HFFc6 (cell line): ENCODE results near the gene CFL2. TPM values are rescaled to one million over a fixed set of nuclear protein-coding genes. Genes with fewer than 3 reads are reported as not detected.

ENCODE experiments used
- DNase-seq: peaks from one replicate; pipeline ENCODE4 v3.0.0-alpha.2; 2018
- H3K27ac Mint-ChIP-seq: 2 replicates; pipeline ENCODE4 v1.8.0; 2020; ENCODE audit warnings: mild to moderate bottlenecking, mixed read lengths
- H3K27me3 Mint-ChIP-seq: 2 replicates; pipeline ENCODE4 v1.8.0; 2021; ENCODE audit warnings: mild to moderate bottlenecking, moderate library complexity, mixed read lengths; ENCODE audit not compliant: insufficient read depth
- H3K36me3 Mint-ChIP-seq: 2 replicates; pipeline ENCODE4 v1.8.0; 2021; ENCODE audit warnings: low read depth, mixed read lengths
- H3K4me1 Mint-ChIP-seq: 2 replicates; pipeline ENCODE4 v1.8.0; 2020; ENCODE audit warnings: low read depth, mixed read lengths
- H3K4me3 Mint-ChIP-seq: 2 replicates; pipeline ENCODE4 v1.8.0; 2020; ENCODE audit warnings: mild to moderate bottlenecking, moderate library complexity, mixed read lengths
- H3K9me3 Mint-ChIP-seq: 2 replicates; pipeline ENCODE4 v1.8.0; 2020; ENCODE audit warnings: mild to moderate bottlenecking, mixed read lengths
- total RNA-seq, 6 experiments: library from RNA; stranded (reverse); fragmentation: NEBNext Ultra II Directional; extraction: Animal tissue kit (Norgen Biotek cat#: 25700); gene quantifications; 2 replicates in 1 of 6; 3 replicates in 5 of 6; pipeline ENCODE4 v1.2.3, GENCODE V29; 2021
- TF ChIP-seq, protein P1 (sequence below): fragments of 200-600 bp; sonication (generic); IDR thresholded peaks from 2 replicates; pipeline ENCODE4 v1.5.0; 2021; ENCODE audit warnings: antibody characterized with exemption, mild to moderate bottlenecking

The CFL2 gene
- total RNA-seq, 6 experiments from 2014 or later: 223 to 307 (median 268) TPM

DNA sequence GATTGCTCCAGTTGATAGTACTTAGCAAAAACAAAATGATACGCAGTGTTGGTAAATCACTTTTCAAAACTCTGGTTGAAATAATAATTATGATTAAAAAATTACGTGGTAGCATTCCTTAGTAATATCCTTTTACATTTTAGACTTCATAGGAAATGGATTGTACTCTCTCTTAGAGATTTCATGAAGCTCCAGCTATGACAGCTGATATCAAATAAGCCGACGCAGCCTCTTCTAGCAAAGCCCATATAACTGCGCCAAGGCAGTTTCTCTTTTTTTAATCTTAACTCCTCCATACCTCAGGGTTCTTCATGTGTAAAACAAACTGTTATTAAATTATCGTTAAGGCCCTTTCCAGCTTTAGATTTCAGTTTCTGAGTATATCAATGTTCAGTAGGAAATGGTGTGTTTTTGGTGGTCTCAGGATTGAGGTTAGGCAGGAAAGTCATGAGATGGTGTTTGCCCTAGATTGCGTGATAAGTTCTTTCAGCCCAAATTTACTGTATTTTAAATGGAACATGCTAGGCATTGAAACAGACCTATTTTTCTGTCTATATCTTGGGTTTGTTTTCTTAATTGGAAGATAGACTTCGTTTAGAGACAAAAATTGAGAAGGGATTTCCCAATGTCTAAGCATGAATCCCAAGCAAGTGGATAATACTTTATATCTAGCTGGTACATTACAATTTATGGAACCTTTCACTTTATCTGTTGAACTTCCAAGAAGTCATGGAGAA is 902 bp upstream of the CFL2 start:
- H3K27ac Mint-ChIP-seq: peak overlapping the region; percentile 66
- TF ChIP-seq, protein P1, sequence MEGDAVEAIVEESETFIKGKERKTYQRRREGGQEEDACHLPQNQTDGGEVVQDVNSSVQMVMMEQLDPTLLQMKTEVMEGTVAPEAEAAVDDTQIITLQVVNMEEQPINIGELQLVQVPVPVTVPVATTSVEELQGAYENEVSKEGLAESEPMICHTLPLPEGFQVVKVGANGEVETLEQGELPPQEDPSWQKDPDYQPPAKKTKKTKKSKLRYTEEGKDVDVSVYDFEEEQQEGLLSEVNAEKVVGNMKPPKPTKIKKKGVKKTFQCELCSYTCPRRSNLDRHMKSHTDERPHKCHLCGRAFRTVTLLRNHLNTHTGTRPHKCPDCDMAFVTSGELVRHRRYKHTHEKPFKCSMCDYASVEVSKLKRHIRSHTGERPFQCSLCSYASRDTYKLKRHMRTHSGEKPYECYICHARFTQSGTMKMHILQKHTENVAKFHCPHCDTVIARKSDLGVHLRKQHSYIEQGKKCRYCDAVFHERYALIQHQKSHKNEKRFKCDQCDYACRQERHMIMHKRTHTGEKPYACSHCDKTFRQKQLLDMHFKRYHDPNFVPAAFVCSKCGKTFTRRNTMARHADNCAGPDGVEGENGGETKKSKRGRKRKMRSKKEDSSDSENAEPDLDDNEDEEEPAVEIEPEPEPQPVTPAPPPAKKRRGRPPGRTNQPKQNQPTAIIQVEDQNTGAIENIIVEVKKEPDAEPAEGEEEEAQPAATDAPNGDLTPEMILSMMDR: no peak
- H3K36me3 Mint-ChIP-seq: peaks cover 17% of the 10 kb centered on the region

DNA sequence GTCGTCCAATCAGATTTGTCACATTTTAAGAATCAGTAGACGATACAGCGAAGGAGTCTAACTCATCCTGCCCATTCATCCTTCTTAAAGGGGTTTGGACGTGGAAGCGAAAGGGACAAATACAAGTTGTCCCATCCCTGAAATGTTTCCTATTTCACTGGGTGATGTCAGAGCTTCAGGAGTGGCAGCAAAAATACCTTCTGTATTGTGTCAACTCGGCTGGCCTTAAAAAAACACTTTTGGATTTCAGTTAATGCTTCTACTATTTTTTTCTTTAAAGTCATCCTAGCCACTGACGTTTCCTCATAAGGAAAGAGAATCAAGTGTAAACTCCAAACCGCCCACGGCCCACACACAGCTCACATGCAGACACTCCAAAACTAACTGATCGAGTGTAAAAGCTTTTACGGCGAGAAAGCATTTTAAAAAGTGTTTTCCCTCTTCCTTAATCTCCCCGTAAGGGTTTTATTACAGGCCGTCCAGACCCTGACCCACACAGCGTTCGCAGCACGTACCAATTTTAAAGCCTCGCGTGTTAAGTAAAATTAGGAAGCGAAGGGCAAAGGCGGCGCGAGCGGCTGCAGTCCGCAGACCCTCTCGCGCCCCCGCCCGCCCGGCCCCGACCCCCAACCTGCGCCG is 593 bp downstream of the CFL2 start:
- Mint-ChIP-seq H3K27me3 (no peaks in the 10 kb centered on the region), H3K27ac (peak overlapping the region; percentile 90), H3K4me1 (peaks cover 76% of the 10 kb centered on the region), H3K9me3 (no peaks in the 10 kb centered on the region), H3K4me3 (peak overlapping the region; percentile 91), H3K36me3 (peaks cover 21% of the 10 kb centered on the region)
- DNase-seq: peak; percentile 80
- TF ChIP-seq, protein P1: no peak

More for the DNA sequence above, 902 bp upstream of the CFL2 start:
- Mint-ChIP-seq H3K27me3 (no peaks in the 10 kb centered on the region), H3K4me1 (peaks cover 75% of the 10 kb centered on the region), H3K9me3 (no peaks in the 10 kb centered on the region), H3K4me3 (peak overlapping the region; percentile 91)
- DNase-seq: no peak

DNA sequence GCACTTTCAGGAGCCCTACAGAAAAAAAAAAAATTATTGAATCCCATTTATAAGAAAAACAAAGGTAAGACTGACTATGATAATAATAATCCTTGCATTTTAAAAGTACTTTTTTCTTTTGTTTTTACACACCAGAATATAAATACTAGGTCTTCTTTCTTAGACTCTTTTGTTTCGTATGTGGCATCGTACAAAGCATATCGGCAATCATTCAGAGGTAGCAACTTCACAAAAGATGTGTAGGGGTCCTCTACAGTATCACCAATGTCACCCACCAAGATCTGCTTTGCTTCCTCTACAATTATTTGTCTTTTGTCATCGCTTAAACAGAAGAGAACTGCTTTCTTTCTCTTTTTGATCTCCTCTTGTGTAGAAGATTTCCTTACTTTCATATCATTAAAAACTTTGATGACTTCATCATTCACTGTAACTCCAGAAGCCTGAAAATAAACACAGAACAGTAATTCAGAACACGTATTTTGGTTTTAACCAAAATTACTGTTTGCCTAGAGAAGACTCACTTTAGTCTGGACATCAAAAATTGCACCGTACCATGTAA is 1.2 kb downstream of the CFL2 start:
- Mint-ChIP-seq H3K27me3 (no peaks in the 10 kb centered on the region), H3K9me3 (no peaks in the 10 kb centered on the region), H3K27ac (peak overlapping the region; percentile 90), H3K36me3 (peaks cover 21% of the 10 kb centered on the region), H3K4me1 (peaks cover 70% of the 10 kb centered on the region), H3K4me3 (peak overlapping the region; percentile 91)
- DNase-seq: no peak
- TF ChIP-seq, protein P1: no peak

DNA sequence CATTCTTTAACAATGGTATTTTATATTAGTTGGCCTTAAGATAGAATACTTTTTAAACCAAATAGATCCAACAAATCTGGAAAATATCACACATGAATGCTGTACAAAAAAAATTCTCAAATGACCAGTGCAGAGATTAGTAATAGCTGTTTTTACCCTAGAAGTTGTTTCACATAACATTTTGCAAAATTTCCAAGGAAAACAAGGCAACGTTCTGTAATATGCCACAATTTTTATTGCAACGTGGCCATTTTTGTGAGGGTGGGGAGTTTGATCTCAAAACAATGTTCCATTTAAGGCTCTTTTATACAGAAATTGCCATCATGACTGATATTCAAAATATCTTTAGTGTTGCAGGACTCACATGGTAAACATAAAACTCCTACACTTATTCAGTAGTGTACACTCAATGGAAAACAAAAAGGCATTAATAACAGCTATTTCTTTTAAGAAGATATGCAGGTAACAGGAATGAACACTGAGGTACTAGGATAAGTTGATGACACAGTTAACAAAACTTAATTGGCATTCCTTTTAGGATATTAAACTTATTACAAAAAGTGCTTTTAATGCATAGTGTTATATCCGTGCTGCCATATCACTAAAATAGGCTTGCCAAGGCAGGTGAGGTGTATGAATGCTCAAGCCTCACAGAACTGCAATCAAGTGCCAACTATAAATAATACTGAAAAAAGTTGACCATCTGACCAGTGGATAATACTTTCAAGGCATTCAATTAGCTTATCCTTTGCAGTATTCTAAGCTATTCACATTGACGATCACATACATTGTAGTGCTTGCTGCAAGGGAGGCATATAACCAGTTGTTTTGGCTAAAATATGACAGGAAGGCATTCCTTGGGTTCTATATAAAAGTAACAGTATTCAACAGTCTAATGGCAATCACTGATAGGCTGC is 2.3 kb downstream of the CFL2 start:
- Mint-ChIP-seq H3K27ac (peak overlapping the region; percentile 70), H3K27me3 (no peaks in the 10 kb centered on the region), H3K4me1 (peaks cover 65% of the 10 kb centered on the region), H3K4me3 (peak overlapping the region; percentile 91), H3K9me3 (no peaks in the 10 kb centered on the region), H3K36me3 (peaks cover 21% of the 10 kb centered on the region)
- DNase-seq: no peak
- TF ChIP-seq, protein P1: no peak

DNA sequence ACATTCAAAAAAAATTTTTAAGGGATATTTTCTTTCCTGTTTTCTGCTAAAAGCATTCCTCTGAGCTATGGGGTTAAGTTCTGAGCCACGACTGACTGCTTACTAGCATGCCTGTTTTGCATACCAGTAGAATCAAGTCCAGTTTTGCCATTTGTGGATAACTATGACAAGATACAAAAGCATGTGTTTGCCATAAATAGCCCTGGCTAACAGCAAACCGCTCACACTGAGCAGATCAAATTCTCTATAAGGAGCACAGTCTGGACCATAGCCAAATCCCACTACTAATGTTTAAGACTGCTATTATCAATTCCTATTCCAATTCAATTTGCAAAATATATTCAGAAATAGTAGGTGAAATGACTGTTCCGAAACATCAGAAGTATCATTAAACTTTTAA is 3.2 kb downstream of the CFL2 start:
- H3K27ac Mint-ChIP-seq: peak overlapping the region; percentile 70
- peak overlapping the region; percentile 91 for H3K4me3 Mint-ChIP-seq

More for the DNA sequence above, 3.2 kb downstream of the CFL2 start:
- peaks cover 26% of the 10 kb centered on the region for H3K36me3 Mint-ChIP-seq
- no peaks in the 10 kb centered on the region for H3K27me3 Mint-ChIP-seq
- TF ChIP-seq, protein P1: no peak
- H3K9me3 Mint-ChIP-seq: no peaks in the 10 kb centered on the region
- peak; percentile 93 for DNase-seq
- peaks cover 63% of the 10 kb centered on the region for H3K4me1 Mint-ChIP-seq
